Measurements from ENCODE around the gene SPTBN5.

GRCh38 chr15:41849204-41849603 lies 44.6 kb downstream of the SPTBN5 start:
- TF ChIP-seq, protein P1, sequence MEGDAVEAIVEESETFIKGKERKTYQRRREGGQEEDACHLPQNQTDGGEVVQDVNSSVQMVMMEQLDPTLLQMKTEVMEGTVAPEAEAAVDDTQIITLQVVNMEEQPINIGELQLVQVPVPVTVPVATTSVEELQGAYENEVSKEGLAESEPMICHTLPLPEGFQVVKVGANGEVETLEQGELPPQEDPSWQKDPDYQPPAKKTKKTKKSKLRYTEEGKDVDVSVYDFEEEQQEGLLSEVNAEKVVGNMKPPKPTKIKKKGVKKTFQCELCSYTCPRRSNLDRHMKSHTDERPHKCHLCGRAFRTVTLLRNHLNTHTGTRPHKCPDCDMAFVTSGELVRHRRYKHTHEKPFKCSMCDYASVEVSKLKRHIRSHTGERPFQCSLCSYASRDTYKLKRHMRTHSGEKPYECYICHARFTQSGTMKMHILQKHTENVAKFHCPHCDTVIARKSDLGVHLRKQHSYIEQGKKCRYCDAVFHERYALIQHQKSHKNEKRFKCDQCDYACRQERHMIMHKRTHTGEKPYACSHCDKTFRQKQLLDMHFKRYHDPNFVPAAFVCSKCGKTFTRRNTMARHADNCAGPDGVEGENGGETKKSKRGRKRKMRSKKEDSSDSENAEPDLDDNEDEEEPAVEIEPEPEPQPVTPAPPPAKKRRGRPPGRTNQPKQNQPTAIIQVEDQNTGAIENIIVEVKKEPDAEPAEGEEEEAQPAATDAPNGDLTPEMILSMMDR (IDR thresholded peaks at IDR 0.05; ENCODE audit: poor library complexity, severe bottlenecking) = no peak
- TF ChIP-seq RAD21 (conservative IDR thresholded peaks at IDR 0.05) = no peak
- no peak for TF ChIP-seq EZH2 (IDR thresholded peaks at IDR 0.05; ENCODE audit: borderline replicate concordance, insufficient read depth, low read length, poor library complexity, severe bottlenecking)
- TF ChIP-seq POLR2AphosphoS5 (IDR thresholded peaks at IDR 0.05) = no peak
- TF ChIP-seq SMC3 (conservative IDR thresholded peaks at IDR 0.05; ENCODE audit: poor library complexity) = no peak
- TF ChIP-seq MXI1 (conservative IDR thresholded peaks at IDR 0.05; ENCODE audit: poor library complexity, severe bottlenecking) = no peak
- no peak for TF ChIP-seq EP300 (conservative IDR thresholded peaks at IDR 0.05; ENCODE audit: poor library complexity, severe bottlenecking)
- no peak for TF ChIP-seq TAF1 (IDR thresholded peaks at IDR 0.05; ENCODE audit: low read depth)
